Motor neuron (in vitro differentiated cells): ENCODE measurements around the gene EXTL1. TPM values are rescaled to one million over a fixed set of nuclear protein-coding genes. Genes with fewer than 3 reads are reported as not detected.
A peak's percentile ranks its signal among the peaks of the same experiment; 100 is the strongest.
"Not testable (repeated sequence)": the region's sequence is repeated elsewhere in the genome, so short reads cannot be mapped to it uniquely, and the experiment has no call there.

Source experiments
- ATAC-seq, 8 experiments: fragments of 200-7000 bp; cut with Tn5 transposase; replicated peaks in 6 of 8; 2 replicates each; pipeline ENCODE4 v1.8.0; 2021; ENCODE audit warnings: mild to moderate bottlenecking in 8 of 8, moderate library complexity in 8 of 8
- H3K27ac ChIP-seq, 2 donors: fragments of 250-450 bp; sonication (Bioruptor Pico); 2 replicates each; pipeline ENCODE4 v1.9.0; 2021; ENCODE audit warnings: antibody characterized with exemption in 2 of 2, mild to moderate bottlenecking in 2 of 2, moderate library complexity in 1 of 2
- H3K4me1 ChIP-seq, 2 donors: fragments of 250-450 bp; sonication (Bioruptor Pico); replicated peaks in 1 of 2; 2 replicates each; pipeline ENCODE4 v1.6.1; 2021; ENCODE audit warnings: antibody characterized with exemption in 2 of 2, mild to moderate bottlenecking in 2 of 2, moderate library complexity in 1 of 2
- H3K4me3 ChIP-seq, 5 donors: fragments of 250-450 bp; sonication (Bioruptor Pico); 2 replicates each; pipeline ENCODE4 v1.9.0; 2021; ENCODE audit warnings: antibody characterized with exemption in 5 of 5, mild to moderate bottlenecking in 5 of 5, moderate library complexity in 4 of 5
- WGBS, 10 experiments: fragments of 450-650 bp; shearing (Covaris generic); methylation state at CpG; one replicate each; pipeline ENCODE4 v1.0.0; 2022; 5-methylcytosine and 5-hydroxymethylcytosine counted together
- in situ Hi-C, 9 experiments: fragments of 400-800 bp; cut with MboI; loops; one replicate each; pipeline ENCODE4 v1.15.0; 2021; ENCODE audit warnings: low sequenced_read_pairs in 9 of 9, low pct_unique_long_range_greater_than_20kb in 2 of 9; ENCODE audit not compliant: unreplicated experiment in 9 of 9
- total RNA-seq, 8 experiments: library from RNA; unstranded; fragments of 300-600 nt; gene quantifications; 2 replicates each; pipeline versions ENCODE4 v1.2.3 to v1.2.4, GENCODE V29; 2022

Gene EXTL1, protein sequence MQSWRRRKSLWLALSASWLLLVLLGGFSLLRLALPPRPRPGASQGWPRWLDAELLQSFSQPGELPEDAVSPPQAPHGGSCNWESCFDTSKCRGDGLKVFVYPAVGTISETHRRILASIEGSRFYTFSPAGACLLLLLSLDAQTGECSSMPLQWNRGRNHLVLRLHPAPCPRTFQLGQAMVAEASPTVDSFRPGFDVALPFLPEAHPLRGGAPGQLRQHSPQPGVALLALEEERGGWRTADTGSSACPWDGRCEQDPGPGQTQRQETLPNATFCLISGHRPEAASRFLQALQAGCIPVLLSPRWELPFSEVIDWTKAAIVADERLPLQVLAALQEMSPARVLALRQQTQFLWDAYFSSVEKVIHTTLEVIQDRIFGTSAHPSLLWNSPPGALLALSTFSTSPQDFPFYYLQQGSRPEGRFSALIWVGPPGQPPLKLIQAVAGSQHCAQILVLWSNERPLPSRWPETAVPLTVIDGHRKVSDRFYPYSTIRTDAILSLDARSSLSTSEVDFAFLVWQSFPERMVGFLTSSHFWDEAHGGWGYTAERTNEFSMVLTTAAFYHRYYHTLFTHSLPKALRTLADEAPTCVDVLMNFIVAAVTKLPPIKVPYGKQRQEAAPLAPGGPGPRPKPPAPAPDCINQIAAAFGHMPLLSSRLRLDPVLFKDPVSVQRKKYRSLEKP
- 10 to 100 TPM in 1 of 8 experiments, 1 to 10 TPM in 5, under 1 TPM in 2; 0.36 to 24.9 (median 1.6) TPM for total RNA-seq

DNA sequence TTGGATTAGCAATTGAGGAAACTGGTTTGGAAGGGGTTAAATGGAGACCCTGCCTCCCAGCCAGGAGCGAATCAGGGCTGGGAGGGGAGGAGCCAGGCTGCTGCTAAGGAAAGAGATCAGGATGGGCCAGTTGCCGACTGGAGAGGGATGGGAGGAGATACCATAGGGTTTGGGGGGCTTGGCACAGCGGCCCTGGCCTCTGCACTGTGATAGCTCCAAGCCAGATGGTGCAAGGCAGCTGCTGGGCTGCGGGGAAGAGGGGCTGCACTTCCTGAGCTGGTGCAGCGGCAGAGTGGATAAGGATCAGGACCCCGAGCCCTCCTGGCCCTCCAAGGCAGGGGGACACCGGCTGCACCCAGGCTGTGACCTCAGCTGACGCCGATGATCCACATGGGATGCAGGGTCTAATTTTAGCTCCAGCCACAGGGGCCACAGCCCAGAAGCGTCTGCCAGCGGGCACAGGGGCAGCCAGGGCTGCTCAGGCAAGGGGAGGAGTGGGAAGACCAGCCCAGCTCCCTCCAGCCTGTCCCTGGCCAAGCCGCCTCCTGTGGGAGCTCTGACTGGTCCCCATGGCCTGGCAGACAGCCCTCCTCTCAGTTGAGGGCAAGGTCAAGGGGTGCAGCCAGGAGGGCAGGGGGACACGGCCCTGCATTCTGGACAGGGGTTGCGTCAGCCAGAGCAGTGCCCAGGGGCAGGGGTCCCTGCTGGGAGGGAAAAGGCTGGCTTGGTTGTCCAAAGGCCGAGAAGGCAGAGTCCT lies at the start of gene EXTL1:
EXTL1 (plus strand) TSS at position 129 of the 757 bp plus-strand sequence. CDS start 872 bp downstream, outside the sequence.
- peak in 7 of 8 experiments; percentile 56 to 86 (median 75) for ATAC-seq
- Histone ChIP-seq H3K27ac (peak within 1 kb of the TSS; percentile 15 to 60), H3K4me3 (peak within 1 kb of the TSS; percentile 27 to 39 (median 33)), H3K4me1 (peaks cover 2 to 7% of the 10 kb centered on the region in 2 donors)
- 0 to 70% (median 0%) methylated on average over 1 to 8 of the region's 15 CpGs; no CpG with 5 or more reads in 3 of the 10 experiments for WGBS, 10 experiments
- in situ Hi-C loops, result no loop called here

DNA sequence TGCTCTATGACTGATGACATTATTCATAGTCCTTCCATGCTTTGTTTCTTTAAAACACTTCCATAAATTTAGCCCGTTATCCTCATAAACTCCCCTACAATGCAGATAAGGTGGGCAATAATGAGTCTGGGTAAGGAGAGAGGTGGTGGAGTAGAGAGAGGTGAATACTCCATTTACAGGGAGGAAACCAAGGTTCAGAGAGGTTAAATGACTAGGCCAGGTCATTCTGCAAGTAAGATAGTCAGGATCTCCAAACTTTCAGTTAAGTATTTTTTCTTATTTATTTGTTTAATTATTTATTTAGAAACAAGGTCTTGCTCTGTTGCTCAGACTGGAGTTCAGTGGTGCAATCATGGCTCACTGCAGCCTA lies 49.8 kb upstream of the EXTL1 start:
- 33 to 88% (median 73%) methylated on average over 1 of the region's 1 CpG; no CpG with 5 or more reads in 3 of the 10 experiments for WGBS, 10 experiments
- ATAC-seq, result no peak
- Histone ChIP-seq H3K4me1 (no peaks in the 10 kb centered on the region), H3K4me3 (no peak overlapping the region), H3K27ac (no peak overlapping the region)
- in situ Hi-C loops, result no loop called here

DNA sequence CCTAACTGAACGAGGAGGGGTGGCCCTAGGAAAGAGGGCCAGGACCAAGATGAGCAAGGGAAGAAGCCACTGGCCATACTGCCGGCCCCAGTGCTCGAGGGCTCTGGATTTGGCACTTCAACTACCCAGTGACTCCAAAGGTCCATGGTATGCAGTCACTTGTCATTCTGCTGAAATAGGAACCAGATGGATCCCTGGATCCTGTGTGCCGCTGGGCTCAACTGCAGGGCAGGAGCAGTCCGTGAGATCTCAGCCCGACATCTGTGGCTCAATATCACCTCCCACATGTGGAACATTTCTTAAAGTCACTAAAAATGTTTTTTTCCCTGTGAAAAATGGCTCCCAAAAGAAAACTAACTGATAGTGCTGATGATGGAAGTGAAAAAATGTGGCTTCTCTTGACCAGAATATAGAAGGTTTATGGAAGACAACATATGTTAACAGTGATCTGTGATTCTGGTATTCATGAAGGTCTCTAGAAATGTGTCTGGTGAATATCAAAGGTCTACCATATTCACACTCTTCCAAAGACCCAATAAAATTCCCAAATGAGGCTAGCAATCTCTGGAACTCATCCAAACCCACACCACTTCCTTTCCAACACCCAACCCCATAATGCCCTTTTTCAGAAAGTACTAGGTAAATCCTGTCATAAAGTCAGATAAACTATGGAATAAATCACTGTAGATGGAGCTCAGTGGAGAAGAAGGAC lies 47.8 kb upstream of the EXTL1 start:
- Histone ChIP-seq H3K27ac (no peak overlapping the region), H3K4me1 (no peaks in the 10 kb centered on the region), H3K4me3 (no peak overlapping the region)
- in situ Hi-C loops, result no loop called here
- ATAC-seq, result no peak
- WGBS, 10 experiments, result 20 to 100% (median 94%) methylated on average over 1 to 5 of the region's 6 CpGs; no CpG with 5 or more reads in 2 of the 10 experiments

DNA sequence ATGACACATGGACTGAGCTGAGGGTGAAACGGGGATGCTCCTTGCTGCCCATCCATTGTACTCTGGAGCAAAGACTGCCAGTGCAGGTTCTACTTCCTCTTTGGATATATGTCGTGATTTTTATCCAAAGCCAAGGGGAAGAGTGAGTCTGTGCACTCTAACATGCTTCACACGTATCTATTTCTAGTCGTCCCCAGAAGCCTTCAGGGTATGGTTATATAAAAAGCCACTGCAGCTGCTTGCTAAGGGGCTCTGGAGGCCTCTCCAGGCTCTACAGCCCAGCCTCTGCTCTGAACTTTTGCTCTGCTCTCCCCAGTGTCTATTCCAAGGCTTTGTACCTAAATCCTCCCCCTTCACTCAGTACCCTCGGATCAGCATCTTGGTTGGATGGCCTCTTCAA lies 43.8 kb upstream of the EXTL1 start:
- no peak overlapping the region for H3K27ac ChIP-seq
- in situ Hi-C loops, result loop anchor here in 2 of 9 experiments (25.0 kb wide), 1 partner anchor 90 kb away; the partner anchor contains the start of gene PAQR7 (in 2 of the 2)
- H3K4me1 ChIP-seq, result no peaks in the 10 kb centered on the region
- H3K4me3 ChIP-seq, result no peak overlapping the region
- WGBS, 10 experiments, result 73 to 100% (median 96%) methylated on average over 1 to 5 of the region's 5 CpGs
- ATAC-seq, result no peak

DNA sequence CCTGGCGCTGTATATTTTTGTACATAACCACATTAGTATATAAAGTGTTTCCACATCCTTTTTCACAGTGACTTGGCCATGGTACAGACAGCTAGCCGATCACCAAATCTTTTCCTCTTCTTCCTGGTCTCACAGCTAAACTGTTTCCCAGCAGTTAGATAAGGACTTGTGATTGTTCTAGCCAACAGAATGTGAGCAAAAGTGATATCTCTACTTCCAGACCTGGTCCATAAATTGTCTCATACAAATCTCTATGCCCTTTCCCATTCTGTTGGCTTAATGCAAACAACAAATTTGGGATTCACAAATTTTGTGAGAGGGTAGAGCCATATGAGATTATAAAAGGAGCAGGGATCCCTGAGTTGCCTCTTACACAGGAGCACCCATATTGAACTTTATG lies 43.2 kb upstream of the EXTL1 start:
- 91 to 100% (median 100%) methylated on average over 1 to 2 of the region's 2 CpGs; no CpG with 5 or more reads in 1 of the 10 experiments for WGBS, 10 experiments
- H3K4me1 ChIP-seq, result no peaks in the 10 kb centered on the region
- in situ Hi-C loops, result loop anchor here in 2 of 9 experiments (25.0 kb wide), 1 partner anchor 91 kb away; the partner anchor contains the start of gene PAQR7 (in 2 of the 2)
- H3K27ac ChIP-seq, result no peak overlapping the region
- no peak overlapping the region for H3K4me3 ChIP-seq
- ATAC-seq, result no peak

DNA sequence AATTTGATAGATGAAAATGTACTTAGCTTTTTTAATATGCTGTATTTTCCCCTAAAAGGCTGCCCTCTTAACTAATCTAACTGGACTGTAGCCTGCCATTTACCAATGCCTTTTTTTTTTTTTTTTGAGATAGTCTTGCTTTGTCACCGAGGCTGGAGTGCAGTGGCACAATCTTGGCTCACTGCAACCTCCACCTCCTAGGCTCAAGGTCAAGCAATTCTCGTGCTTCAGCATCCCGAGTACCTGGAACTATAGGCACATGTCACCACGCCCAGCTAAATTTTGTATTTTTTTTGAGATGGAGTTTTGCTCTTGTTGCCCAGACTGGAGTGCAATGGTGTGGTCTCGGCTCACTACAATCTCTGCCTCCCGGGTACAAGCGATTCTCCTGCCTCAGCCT lies 42.4 kb upstream of the EXTL1 start:
- no peak for ATAC-seq
- Histone ChIP-seq H3K4me1 (no peaks in the 10 kb centered on the region), H3K4me3 (no peak overlapping the region), H3K27ac (no peak overlapping the region)
- in situ Hi-C loops, result loop anchor here in 2 of 9 experiments (25.0 kb wide), 1 partner anchor 92 kb away; the partner anchor contains the start of gene PAQR7 (in 2 of the 2)
- WGBS, 10 experiments, result 84 to 100% (median 93%) methylated on average over 1 to 7 of the region's 7 CpGs; no CpG with 5 or more reads in 4 of the 10 experiments

DNA sequence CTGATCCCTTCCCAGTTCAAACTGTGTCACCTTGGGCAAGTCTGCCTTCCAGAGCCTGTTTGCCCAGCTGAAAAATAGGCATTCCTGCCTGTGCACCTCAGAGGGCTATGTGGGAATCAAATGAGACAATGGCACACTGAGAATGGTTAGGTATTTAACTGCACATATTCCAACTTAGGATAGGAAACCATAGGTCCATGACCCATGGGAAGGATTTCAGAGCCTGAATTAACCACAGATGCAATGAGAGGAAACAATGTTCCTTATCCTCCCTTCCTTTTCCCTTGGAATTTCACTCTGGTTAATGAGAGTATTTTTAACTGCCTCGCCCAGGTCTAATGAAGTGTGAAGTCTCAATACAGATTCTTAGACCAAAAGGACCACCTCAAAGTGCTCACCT lies 36.4 kb upstream of the EXTL1 start:
- in situ Hi-C loops, result loop anchor here in 3 of 9 experiments (10.0 to 25.0 kb wide), 2 partner anchors 90 to 98 kb away; partner anchors contain the start of gene PAQR7 (in 2 of the 3)
- Histone ChIP-seq H3K4me1 (peaks cover 4 to 8% of the 10 kb centered on the region in 2 donors), H3K4me3 (no peak overlapping the region), H3K27ac (no peak overlapping the region)
- ATAC-seq, result no peak
- WGBS, 10 experiments, result 80 to 100% (median 100%) methylated on average over 1 of the region's 1 CpG; no CpG with 5 or more reads in 6 of the 10 experiments

DNA sequence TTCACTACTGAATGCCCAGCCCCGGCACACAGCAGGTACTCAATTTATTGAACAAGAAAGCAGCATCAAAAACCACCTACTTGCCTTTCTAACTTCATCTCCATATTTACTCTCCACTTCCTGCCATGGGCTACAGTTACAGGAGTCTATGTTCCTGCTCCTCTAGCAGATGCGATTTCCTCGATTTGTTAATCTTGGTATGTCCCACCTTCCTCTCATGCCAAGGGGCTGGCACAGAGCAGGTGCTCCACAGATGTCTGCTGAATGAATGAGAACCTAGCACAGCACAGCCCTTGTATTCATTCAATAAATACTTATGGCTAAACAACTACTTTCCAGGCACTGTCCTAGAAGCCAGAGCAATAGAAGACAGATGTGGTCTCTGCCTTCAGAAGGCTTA lies 35.9 kb upstream of the EXTL1 start:
- in situ Hi-C loops, result loop anchor here in 3 of 9 experiments (10.0 to 25.0 kb wide), 2 partner anchors 91 to 98 kb away; partner anchors contain the start of gene PAQR7 (in 2 of the 3)
- H3K4me1 ChIP-seq, result peaks cover 9 to 13% of the 10 kb centered on the region in 2 donors
- no peak overlapping the region for H3K4me3 ChIP-seq
- H3K27ac ChIP-seq, result no peak overlapping the region
- no peak for ATAC-seq
- WGBS, 10 experiments, result 91 to 100% (median 100%) methylated on average over 2 to 3 of the region's 3 CpGs; no CpG with 5 or more reads in 5 of the 10 experiments

DNA sequence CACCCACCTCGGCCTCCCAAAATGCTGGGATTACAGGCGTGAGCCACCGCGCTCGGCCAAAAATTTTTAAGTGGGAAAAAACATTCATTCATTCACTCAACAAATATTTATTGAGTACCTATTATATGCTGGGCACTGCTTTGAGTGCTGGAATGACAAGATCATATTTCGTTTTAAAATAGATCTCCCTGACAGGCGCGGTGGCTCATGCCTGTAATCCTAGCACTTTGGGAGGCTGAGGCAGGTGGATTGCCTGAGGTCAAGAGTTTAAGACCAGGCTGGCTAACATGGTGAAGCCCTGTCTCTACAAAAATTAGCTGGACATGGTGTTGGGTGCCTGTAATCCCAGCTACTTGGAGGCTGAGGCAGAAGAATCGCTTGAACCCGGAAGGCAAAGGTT lies 34.8 kb upstream of the EXTL1 start:
- H3K4me1 ChIP-seq, result peaks cover 16 to 20% of the 10 kb centered on the region in 2 donors
- not testable (repeated sequence) for H3K27ac ChIP-seq, H3K4me3 ChIP-seq, ATAC-seq
- in situ Hi-C loops, result loop anchor here in 3 of 9 experiments (10.0 to 25.0 kb wide), 2 partner anchors 92 to 99 kb away; partner anchors contain the start of gene PAQR7 (in 2 of the 3)
- 86 to 100% (median 95%) methylated on average over 2 to 10 of the region's 10 CpGs for WGBS, 10 experiments

DNA sequence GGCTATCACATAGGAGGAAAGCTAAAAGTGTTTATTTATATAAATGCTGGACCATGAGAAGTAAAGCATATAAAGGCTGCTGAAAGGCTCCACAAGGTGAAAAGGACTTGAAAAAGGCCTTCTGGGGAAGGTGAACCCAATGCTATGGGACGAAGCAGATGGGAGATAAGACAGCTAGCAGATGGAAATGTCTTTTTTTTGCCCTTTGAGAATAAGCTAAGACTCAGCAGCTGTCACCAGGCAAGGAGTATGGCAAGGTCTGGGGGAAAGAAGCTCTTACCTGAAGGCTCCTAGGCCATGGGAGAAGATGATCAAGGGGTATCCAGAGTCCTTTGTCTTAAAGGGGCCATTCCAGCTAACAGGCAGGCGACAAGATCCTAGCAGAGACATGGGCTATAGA lies 33.6 kb upstream of the EXTL1 start:
- Histone ChIP-seq H3K4me1 (peaks cover 16 to 20% of the 10 kb centered on the region in 2 donors), H3K27ac (no peak overlapping the region), H3K4me3 (no peak overlapping the region)
- WGBS, 10 experiments, result 67 to 100% (median 89%) methylated on average over 1 to 2 of the region's 2 CpGs; no CpG with 5 or more reads in 2 of the 10 experiments
- no peak for ATAC-seq
- in situ Hi-C loops, result loop anchor here in 3 of 9 experiments (10.0 to 25.0 kb wide), 2 partner anchors 93 to 101 kb away; partner anchors contain the start of gene PAQR7 (in 2 of the 3)

DNA sequence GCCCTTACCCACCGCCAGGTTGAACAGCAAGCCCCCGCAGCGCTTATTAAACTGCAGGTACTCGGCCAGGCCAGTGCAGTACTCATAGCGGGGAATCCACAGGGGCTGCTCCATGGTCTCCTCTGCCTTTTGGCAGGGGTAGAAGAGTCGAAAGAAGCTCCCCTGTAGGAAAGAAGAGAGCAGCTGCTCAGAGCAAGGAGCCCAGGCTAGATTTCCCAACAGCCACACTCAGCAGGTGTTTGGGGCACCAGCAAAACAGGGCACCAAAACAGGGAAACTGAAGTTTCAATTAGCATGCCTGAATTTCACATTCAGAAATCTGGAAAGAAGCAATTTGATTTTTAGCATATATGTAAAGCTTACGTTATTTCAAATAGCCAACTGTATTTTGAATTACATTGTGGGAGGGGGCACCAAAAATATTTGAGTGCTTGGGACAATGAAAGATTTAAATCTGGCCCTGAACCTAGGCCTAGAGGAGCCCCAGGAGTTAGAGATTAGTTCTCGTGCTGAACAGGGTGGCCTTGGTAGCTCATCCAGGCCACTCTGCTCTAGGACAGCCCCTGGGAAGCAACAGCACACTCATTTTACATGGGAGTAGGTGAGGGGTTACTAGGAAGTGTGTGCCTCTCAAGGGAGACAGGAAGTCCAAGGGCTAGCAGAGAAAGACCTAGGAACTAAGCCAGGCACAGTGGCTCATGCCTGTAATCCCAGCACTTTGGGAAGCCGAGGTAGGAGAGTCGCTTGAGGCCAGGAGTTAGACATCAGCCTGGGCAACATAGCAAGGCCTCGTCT lies 31.9 kb upstream of the EXTL1 start:
- H3K4me1 ChIP-seq, result peaks cover 20 to 23% of the 10 kb centered on the region in 2 donors
- in situ Hi-C loops, result loop anchor here in 4 of 9 experiments (10.0 to 25.0 kb wide), 2 partner anchors 95 to 102 kb away; partner anchors contain the start of gene PAQR7 (in 2 of the 4)
- peak overlapping the region; percentile 51 to 77 for H3K27ac ChIP-seq
- H3K4me3 ChIP-seq, result no peak overlapping the region
- WGBS, 10 experiments, result 50 to 100% (median 86%) methylated on average over 1 to 11 of the region's 11 CpGs; no CpG with 5 or more reads in 1 of the 10 experiments
- ATAC-seq, result peak in 1 of 8 experiments; percentile 48
